Motor neuron (in vitro differentiated cells): ENCODE results near the gene ZNF107. TPM values are rescaled to one million over a fixed set of nuclear protein-coding genes. Genes with fewer than 3 reads are reported as not detected.

Source experiments
- ATAC-seq, 8 experiments: fragments of 200-7000 bp; cut with Tn5 transposase; replicated peaks in 6 of 8; 2 replicates each; pipeline ENCODE4 v1.8.0; 2021; ENCODE audit warnings: mild to moderate bottlenecking in 8 of 8, moderate library complexity in 8 of 8
- H3K27ac ChIP-seq, 2 donors: fragments of 250-450 bp; sonication (Bioruptor Pico); 2 replicates each; pipeline ENCODE4 v1.9.0; 2021; ENCODE audit warnings: antibody characterized with exemption in 2 of 2, mild to moderate bottlenecking in 2 of 2, moderate library complexity in 1 of 2
- H3K4me1 ChIP-seq, 2 donors: fragments of 250-450 bp; sonication (Bioruptor Pico); replicated peaks in 1 of 2; 2 replicates each; pipeline ENCODE4 v1.6.1; 2021; ENCODE audit warnings: antibody characterized with exemption in 2 of 2, mild to moderate bottlenecking in 2 of 2, moderate library complexity in 1 of 2
- H3K4me3 ChIP-seq, 5 donors: fragments of 250-450 bp; sonication (Bioruptor Pico); 2 replicates each; pipeline ENCODE4 v1.9.0; 2021; ENCODE audit warnings: antibody characterized with exemption in 5 of 5, mild to moderate bottlenecking in 5 of 5, moderate library complexity in 4 of 5
- WGBS, 10 experiments: fragments of 450-650 bp; shearing (Covaris generic); methylation state at CpG; one replicate each; pipeline ENCODE4 v1.0.0; 2022; 5-methylcytosine and 5-hydroxymethylcytosine counted together
- in situ Hi-C, 9 experiments: fragments of 400-800 bp; cut with MboI; loops; one replicate each; pipeline ENCODE4 v1.15.0; 2021; ENCODE audit warnings: low sequenced_read_pairs in 9 of 9, low pct_unique_long_range_greater_than_20kb in 2 of 9; ENCODE audit not compliant: unreplicated experiment in 9 of 9
- total RNA-seq, 8 experiments: library from RNA; unstranded; fragments of 300-600 nt; gene quantifications; 2 replicates each; pipeline versions ENCODE4 v1.2.3 to v1.2.4, GENCODE V29; 2022

Gene ZNF107
- total RNA-seq, 8 experiments from 2014 or later: 3.7 to 11.9 (median 5.4) TPM

GRCh38 chr7:64634406-64635062, 31.4 kb upstream of the ZNF107 start:
- WGBS, 10 experiments: 0 to 67% (median 44%) methylated on average over 1 to 2 of the region's 2 CpGs; no CpG with 5 or more reads in 3 of the 10 experiments
- no peak for ATAC-seq
- in situ Hi-C loops: no loop called here
- no peaks in the 10 kb centered on the region for H3K4me1 ChIP-seq
- no peak overlapping the region for H3K4me3 ChIP-seq
- H3K27ac ChIP-seq: no peak overlapping the region

DNA sequence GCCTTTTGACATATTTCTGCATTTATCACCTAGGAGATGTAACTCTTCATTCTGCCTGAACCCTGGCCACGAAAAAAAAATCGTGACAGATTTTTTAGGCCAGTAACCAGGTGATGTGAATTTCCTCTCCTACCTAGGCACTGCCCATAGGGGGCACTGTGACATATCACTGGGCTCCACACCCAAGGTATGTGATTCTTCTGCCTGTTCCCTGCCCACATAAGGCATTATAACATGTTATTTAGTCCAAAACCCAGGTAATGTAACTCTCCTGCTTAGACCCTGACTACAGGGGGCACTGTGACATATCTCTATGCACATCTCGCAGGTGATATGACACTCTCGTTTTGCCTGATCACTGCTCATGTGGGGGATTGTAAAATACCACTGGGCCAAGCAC, 29.5 kb upstream of the ZNF107 start:
- H3K4me3 ChIP-seq: no peak overlapping the region
- WGBS, 10 experiments: 40 to 72% (median 67%) methylated on average over 1 to 3 of the region's 4 CpGs; no CpG with 5 or more reads in 6 of the 10 experiments
- in situ Hi-C loops: no loop called here
- peak in 1 of 8 experiments; percentile 33 for ATAC-seq
- no peak overlapping the region for H3K27ac ChIP-seq
- H3K4me1 ChIP-seq: no peaks in the 10 kb centered on the region

- no peak for ATAC-seq
- 0 to 62% (median 33%) methylated on average over 1 to 4 of the region's 4 CpGs; no CpG with 5 or more reads in 1 of the 10 experiments for WGBS, 10 experiments
- in situ Hi-C loops: no loop called here
Measured at GRCh38 chr7:64637521-64638445, 28.1 kb upstream of the ZNF107 start.

DNA sequence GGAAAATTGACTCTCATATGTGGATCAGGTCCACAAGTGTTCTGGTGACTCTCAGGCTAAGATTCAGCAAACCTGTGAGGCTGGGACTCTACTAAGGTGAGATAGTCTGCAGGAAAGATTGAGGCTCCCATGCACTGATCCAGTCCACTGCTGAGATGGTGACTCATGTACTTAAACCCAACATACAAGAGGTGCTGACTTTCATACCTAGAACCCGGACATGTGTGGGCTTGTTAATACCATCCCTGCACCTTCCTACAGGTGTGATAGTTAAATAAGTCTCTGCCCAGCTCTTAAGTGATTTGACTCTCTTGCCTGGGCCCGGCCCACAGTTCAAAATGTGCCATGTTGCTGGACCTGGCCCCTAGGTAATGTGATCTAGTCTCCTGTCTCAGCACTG, 27.1 kb upstream of the ZNF107 start:
- no peaks in the 10 kb centered on the region for H3K4me1 ChIP-seq
- 17 to 20% methylated on average over 1 to 2 of the region's 2 CpGs; no CpG with 5 or more reads in 8 of the 10 experiments for WGBS, 10 experiments
- no peak overlapping the region for H3K4me3 ChIP-seq
- no peak for ATAC-seq
- in situ Hi-C loops: no loop called here
- no peak overlapping the region for H3K27ac ChIP-seq

More at GRCh38 chr7:64637521-64638445, 28.1 kb upstream of the ZNF107 start:
- Histone ChIP-seq H3K27ac (no peak overlapping the region), H3K4me3 (no peak overlapping the region), H3K4me1 (no peaks in the 10 kb centered on the region)

DNA sequence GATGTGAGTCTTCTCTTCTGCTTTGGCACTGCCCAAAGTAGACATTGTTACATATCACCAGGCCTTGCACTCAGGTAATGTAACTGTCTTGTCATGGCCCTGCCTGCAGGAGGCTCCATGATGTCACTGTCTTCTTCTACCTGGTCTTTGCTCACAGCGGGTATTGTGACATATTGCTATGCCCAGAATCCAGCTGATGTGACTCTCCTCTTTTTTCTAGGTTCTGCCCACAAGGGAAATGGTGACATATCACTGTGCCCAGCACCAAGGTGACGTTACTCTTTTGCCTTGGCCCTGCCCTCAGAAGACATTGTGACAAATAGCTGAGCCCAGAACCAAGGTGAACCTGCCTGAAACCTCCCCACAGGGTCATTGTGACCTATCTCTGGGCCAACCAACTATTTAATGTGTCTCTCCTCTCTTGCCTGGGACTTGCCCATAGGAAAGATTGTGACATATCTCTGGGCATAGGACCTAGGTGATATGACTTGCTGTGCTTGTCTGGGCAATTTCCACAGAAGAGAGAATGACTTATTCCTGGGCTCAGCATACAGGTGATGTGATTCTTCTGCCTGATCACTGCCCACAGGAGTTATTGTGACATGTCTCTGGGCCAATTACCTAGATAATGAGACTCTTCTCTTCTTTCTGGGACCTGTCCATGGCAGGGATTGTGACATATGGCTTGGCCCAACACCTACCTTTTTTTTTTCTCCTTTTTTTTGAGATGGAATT, 26.5 kb upstream of the ZNF107 start:
- 0 to 54% (median 37%) methylated on average over 1 to 2 of the region's 2 CpGs; no CpG with 5 or more reads in 2 of the 10 experiments for WGBS, 10 experiments
- ATAC-seq: no peak
- H3K4me3 ChIP-seq: no peak overlapping the region
- H3K27ac ChIP-seq: no peak overlapping the region
- H3K4me1 ChIP-seq: no peaks in the 10 kb centered on the region
- in situ Hi-C loops: no loop called here

DNA sequence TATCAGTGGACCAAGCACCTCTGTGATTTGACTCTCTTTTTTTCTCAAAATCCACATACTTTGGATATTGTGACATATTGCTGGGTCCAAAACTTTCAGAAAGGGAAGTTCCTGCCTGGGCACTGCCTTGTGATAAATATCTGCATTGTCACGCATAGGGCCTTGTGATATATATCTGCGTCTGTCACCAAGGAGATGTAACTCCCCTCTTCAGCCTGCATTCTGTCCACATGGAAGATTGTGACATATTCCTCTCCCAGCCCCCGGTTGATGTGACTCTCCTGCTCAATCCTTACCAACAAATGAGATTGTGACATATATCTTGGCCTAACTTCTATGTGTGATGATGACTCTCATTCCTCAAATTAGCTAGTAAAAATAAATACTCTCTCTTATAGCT, 25.4 kb upstream of the ZNF107 start:
- Histone ChIP-seq H3K27ac (no peak overlapping the region), H3K4me3 (no peak overlapping the region), H3K4me1 (no peaks in the 10 kb centered on the region)
- in situ Hi-C loops: no loop called here
- WGBS, 10 experiments: 20 to 75% (median 39%) methylated on average over 1 to 3 of the region's 3 CpGs; no CpG with 5 or more reads in 2 of the 10 experiments
- ATAC-seq: no peak

DNA sequence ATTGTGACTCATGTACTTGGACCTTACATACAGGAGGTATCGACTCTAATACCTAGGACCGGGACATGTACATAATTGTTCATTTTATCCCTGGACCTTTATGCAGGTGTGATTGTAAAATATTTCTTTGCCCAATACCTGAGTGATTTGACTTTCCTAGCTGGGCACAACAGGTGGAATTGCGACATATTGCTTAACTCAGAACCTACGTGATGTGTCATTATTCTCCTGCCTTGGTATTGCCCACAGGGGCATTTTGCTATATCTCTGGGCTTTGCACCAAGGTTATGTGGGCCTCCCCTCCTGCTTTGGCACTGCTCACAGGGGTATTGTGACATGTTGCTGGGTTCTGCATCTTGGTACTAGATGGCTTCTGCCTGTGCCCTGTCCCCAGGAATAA, 23.9 kb upstream of the ZNF107 start:
- Histone ChIP-seq H3K4me3 (no peak overlapping the region), H3K4me1 (no peaks in the 10 kb centered on the region), H3K27ac (no peak overlapping the region)
- 15 to 83% (median 61%) methylated on average over 1 to 4 of the region's 4 CpGs; no CpG with 5 or more reads in 4 of the 10 experiments for WGBS, 10 experiments
- ATAC-seq: no peak
- in situ Hi-C loops: no loop called here

DNA sequence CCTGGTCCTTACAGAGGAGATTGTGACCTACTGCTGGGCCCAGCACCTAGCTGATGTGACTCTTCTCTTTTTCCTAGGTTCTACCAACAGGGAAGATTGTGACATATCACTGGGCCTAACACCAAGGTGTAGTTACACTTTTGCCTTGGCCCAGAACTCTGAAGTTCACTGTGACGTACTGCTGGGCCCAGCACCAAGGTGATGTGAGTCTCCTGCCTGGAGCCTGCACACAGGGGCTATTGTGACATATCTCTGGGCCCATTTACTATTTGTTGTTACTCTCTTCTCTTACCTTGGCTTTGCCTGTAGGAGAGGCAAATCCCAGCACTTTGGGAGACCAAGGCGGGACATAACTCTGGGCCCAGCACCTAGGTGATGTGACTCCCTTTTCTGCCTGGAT, 23.1 kb upstream of the ZNF107 start:
- WGBS, 10 experiments: 0 to 79% (median 33%) methylated on average over 1 to 2 of the region's 2 CpGs; no CpG with 5 or more reads in 5 of the 10 experiments
- in situ Hi-C loops: no loop called here

DNA sequence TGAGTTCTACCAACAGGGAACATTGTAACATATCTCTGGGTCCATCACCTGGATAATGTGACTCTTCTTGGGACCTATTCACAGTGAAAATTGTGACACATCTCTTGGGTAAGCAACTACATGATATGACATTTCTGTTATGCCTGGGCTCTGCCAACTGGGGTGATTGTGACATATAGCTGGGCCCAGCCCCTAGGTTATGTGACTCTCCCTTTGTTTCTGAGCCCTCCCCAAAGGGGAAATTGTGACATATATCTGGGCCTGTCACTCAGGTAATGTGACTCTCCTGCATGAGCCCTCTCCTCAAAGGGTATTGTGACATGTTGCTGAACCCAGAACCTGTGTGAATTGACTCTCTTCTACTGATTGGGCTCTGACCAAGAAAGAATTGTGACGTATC, 22.4 kb upstream of the ZNF107 start:
- WGBS, 10 experiments: 0 to 40% (median 20%) methylated on average over 1 of the region's 1 CpG; no CpG with 5 or more reads in 5 of the 10 experiments
- in situ Hi-C loops: no loop called here
- ATAC-seq: no peak

More for the DNA sequence above, 23.1 kb upstream of the ZNF107 start:
- Histone ChIP-seq H3K4me1 (no peaks in the 10 kb centered on the region), H3K4me3 (no peak overlapping the region), H3K27ac (no peak overlapping the region)
- ATAC-seq: no peak

DNA sequence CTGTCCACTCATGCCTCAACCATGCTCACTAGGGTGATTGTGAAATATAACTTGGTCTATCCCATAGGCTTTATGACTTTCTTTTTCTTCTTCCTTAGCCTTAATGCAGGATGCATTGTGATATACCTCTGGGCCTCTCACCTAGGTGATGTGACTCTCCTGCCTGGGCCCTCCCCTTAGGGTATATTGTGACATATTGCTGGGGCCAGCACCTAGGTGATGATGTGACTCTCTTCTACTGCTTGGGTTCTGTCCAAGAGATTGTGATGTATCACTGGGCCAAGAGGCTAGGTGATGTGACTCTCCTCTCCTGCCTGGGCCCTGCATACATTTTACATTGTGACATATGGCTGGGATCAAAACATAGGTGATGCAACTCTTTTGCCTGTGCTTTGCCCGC, 14.7 kb upstream of the ZNF107 start:
- H3K4me3 ChIP-seq: no peak overlapping the region
- no peak for ATAC-seq

More for the DNA sequence above, 22.4 kb upstream of the ZNF107 start:
- Histone ChIP-seq H3K4me1 (no peaks in the 10 kb centered on the region), H3K27ac (no peak overlapping the region), H3K4me3 (no peak overlapping the region)

DNA sequence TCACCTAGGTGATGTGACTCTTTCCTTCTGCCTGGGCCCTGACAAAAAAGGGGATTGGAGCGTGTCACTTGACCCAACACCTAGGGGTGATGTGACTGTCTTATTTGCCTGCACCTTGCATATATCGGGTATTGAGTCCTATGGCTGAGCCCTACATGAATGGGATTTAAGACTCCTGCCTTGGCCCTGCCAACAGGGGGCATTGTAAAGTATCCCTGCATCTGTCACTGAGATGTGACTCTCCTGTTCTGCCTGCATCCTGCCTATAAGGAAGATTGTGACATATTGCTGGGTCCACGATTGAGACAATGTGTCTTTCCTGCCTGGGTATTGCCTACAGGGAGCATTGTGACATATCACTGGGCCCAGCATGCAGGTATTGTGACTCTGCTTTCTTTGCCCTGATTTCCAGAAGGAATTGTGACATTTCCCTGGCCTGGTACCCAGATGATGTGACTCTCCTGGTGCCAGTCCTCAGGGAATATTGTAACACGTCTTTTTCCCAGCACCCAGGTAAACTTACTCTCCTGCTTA, 14.2 kb upstream of the ZNF107 start:
- H3K4me3 ChIP-seq: no peak overlapping the region
- in situ Hi-C loops: no loop called here
- ATAC-seq: no peak
- H3K4me1 ChIP-seq: no peaks in the 10 kb centered on the region
- H3K27ac ChIP-seq: no peak overlapping the region
- WGBS, 10 experiments: 0 to 100% (median 69%) methylated on average over 1 to 3 of the region's 4 CpGs; no CpG with 5 or more reads in 3 of the 10 experiments

More for the DNA sequence above, 14.7 kb upstream of the ZNF107 start:
- 63 to 100% (median 80%) methylated on average over 1 of the region's 1 CpG; no CpG with 5 or more reads in 7 of the 10 experiments for WGBS, 10 experiments
- in situ Hi-C loops: no loop called here
- Histone ChIP-seq H3K4me1 (no peaks in the 10 kb centered on the region), H3K27ac (no peak overlapping the region)

DNA sequence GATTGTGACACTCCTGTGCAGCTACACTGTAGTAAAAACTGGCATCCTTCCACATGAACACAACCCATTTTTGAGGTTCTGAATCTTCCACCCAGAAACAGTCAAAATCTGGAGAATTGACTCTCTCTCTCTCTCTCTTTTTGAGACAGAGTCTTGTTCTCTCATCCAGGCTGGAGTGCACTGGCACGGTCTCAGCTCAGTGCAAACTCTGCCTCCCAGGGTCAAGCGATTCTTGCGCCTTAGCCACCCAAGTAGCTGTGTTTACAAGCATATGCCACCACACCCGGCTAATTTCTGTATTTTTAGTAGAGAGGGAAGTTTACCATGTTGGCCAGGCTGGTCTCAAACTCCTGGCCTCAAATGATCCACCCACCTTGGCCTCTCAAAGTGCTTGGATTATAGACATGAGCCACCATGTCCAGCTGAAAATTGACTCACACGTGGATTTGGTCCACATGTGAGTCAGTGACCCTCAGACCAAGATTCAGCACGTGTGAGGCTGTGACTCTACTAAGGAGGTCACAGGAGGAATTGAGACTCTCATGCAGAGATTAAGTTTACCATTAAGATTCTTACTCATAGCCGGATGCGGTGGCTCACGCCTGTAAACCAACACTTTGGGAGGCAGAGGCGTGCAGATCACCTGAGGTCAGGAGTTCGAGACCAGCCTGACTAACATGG, 12.1 kb upstream of the ZNF107 start:
- in situ Hi-C loops: no loop called here
- ATAC-seq: peak in 2 of 8 experiments; percentile 16 to 34
- Histone ChIP-seq H3K4me1 (no peaks in the 10 kb centered on the region), H3K4me3 (no peak overlapping the region), H3K27ac (no peak overlapping the region)
- WGBS, 10 experiments: 0 to 90% (median 20%) methylated on average over 2 to 4 of the region's 11 CpGs; no CpG with 5 or more reads in 5 of the 10 experiments
